Right renal cortex interstitium (tissue), 3 donors: ENCODE results near the gene SNTG2. TPM values are rescaled to one million over a fixed set of nuclear protein-coding genes. Genes with fewer than 3 reads are reported as not detected.
"Not testable (repeated sequence)": the region's sequence is repeated elsewhere in the genome, so short reads cannot be mapped to it uniquely, and the experiment has no call there.

ENCODE experiments used
- DNase-seq, 3 donors: peaks; one replicate each; pipeline ENCODE4 v3.0.0-alpha.2; 2013; ENCODE audit warnings: low read depth in 3 of 3, low spot score in 2 of 3
- polyA plus RNA-seq, 3 donors: library from polyadenylated mRNA; unstranded; fragments of 120-200 nt; gene quantifications; one replicate each; pipeline ENCODE4 v1.2.1, GENCODE V29; 2013; ENCODE audit not compliant: insufficient read length in 3 of 3

The SNTG2 gene
- polyA plus RNA-seq, result 1 to 10 TPM; 2.3 to 3.2 (median 2.7) TPM

GRCh38 chr2:950080-950966 lies at the start of gene SNTG2:
Gene SNTG2, plus strand, starts transcription at chr2:950849. Its CDS starts 148 bp downstream, at chr2:950997.
- no peak for DNase-seq

- no peak for DNase-seq
Observed at GRCh38 chr2:902584-902983, 48.1 kb upstream of the SNTG2 start.

- no peak for DNase-seq
Observed at GRCh38 chr2:903223-903900, 47.3 kb upstream of the SNTG2 start.

GRCh38 chr2:904246-905024 lies 46.2 kb upstream of the SNTG2 start:
- no peak for DNase-seq

- DNase-seq, result no peak
Observed at GRCh38 chr2:905091-905832, 45.4 kb upstream of the SNTG2 start.

- DNase-seq, result no peak
Observed at GRCh38 chr2:905833-906140, 44.9 kb upstream of the SNTG2 start.

GRCh38 chr2:907706-908105 lies 42.9 kb upstream of the SNTG2 start:
- no peak for DNase-seq

- DNase-seq, result no peak
Observed at GRCh38 chr2:908568-908967, 42.1 kb upstream of the SNTG2 start.

- not testable (repeated sequence) for DNase-seq
Observed at GRCh38 chr2:909764-910379, 40.8 kb upstream of the SNTG2 start.

GRCh38 chr2:910698-911097 lies 40.0 kb upstream of the SNTG2 start:
- DNase-seq, result no peak

GRCh38 chr2:915979-916378 lies 34.7 kb upstream of the SNTG2 start:
- no peak for DNase-seq

GRCh38 chr2:916935-917334 lies 33.7 kb upstream of the SNTG2 start:
- DNase-seq, result no peak

GRCh38 chr2:919672-920071 lies 31.0 kb upstream of the SNTG2 start:
- DNase-seq, result no peak

GRCh38 chr2:920573-920972 lies 30.1 kb upstream of the SNTG2 start:
- DNase-seq, result no peak

GRCh38 chr2:920999-921398 lies 29.6 kb upstream of the SNTG2 start:
- DNase-seq, result no peak

- DNase-seq, result no peak
Observed at GRCh38 chr2:922185-922584, 28.5 kb upstream of the SNTG2 start.

- no peak for DNase-seq
Observed at GRCh38 chr2:923832-924601, 26.6 kb upstream of the SNTG2 start.

GRCh38 chr2:924701-925100 lies 25.9 kb upstream of the SNTG2 start:
- DNase-seq, result no peak

GRCh38 chr2:925309-925708 lies 25.3 kb upstream of the SNTG2 start:
- no peak for DNase-seq

GRCh38 chr2:925711-926110 lies 24.9 kb upstream of the SNTG2 start:
- DNase-seq, result no peak
